ENCODE results near the gene DENND4B. TPM values are rescaled to one million over a fixed set of nuclear protein-coding genes. Genes with fewer than 3 reads are reported as not detected.

Gene DENND4B
- total and polyA plus RNA-seq, 2 of the 4 experiments (the other 2 are of a cell fraction) = 1.8 to 25.2 TPM

DNA sequence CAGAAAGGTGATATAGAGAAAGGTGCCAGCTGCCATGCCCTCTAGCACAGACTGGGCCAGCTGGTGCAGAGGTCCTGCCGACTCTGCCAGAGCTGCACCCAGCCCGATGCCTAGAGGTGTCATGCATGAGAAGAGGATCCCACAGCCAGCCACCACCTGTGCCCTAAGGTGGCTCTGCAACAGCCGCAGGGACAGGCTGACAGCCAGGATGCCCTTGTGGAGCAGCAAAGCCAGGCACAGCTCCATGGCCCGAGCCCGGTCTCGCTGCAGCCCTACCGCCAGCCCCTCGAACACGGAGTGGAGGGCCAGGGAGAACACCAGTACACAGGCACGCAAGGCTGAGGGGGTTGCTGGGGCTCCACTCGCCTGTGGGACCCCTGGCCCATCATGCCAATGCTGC lies 13.7 kb upstream of the DENND4B start:
- Histone ChIP-seq H4K91ac (ENCODE audit: insufficient read depth, low read depth, low read length) (no peak overlapping the region), H2BK5ac (ENCODE audit: low read depth, low read length, poor library complexity, severe bottlenecking) (no peak overlapping the region), H3K4me3 (ENCODE audit: insufficient read depth, low read depth, low read length) (no peak overlapping the region), H3K56ac (ENCODE audit: extremely low read depth, insufficient read depth, low read length) (no peak overlapping the region), H3K9ac (ENCODE audit: low read depth, low read length) (no peak overlapping the region), H3K23ac (ENCODE audit: low read depth, low read length) (no peak overlapping the region), H3K27ac (ENCODE audit: insufficient read depth, low read length) (no peak overlapping the region), H4K5ac (ENCODE audit: low read depth, low read length) (no peak overlapping the region), H2BK15ac (ENCODE audit: low read depth, low read length) (no peak overlapping the region), H4K20me1 (ENCODE audit: insufficient read depth, low read length) (peaks cover 31% of the 10 kb centered on the region), H2BK120ac (ENCODE audit: low read depth, low read length) (no peak overlapping the region), H2AK9ac (replicated peaks; ENCODE audit: low read depth, low read length, poor library complexity) (no peak overlapping the region), H3K9me1 (ENCODE audit: insufficient read depth, low read length) (peaks cover 21% of the 10 kb centered on the region), H3K14ac (replicated peaks; ENCODE audit: low read depth, low read length) (no peak overlapping the region), H3K9me3 (ENCODE audit: control insufficient read depth, insufficient read depth, low read length) (no peaks in the 10 kb centered on the region), H2BK20ac (ENCODE audit: low read depth, low read length) (no peak overlapping the region), H4K8ac (ENCODE audit: low read depth in 2 of 2, low read length in 2 of 2) (no peak overlapping the region), H2AFZ (replicated peaks; ENCODE audit: low read length, poor library complexity) (no peak overlapping the region), H3K27me3 (ENCODE audit: control insufficient read depth, insufficient read depth, low read length) (no peaks in the 10 kb centered on the region), H3K4me1 (ENCODE audit: control insufficient read depth, insufficient read depth, low read length) (peaks cover 18% of the 10 kb centered on the region), H3K4ac (ENCODE audit: low read depth, low read length) (no peak overlapping the region), H3K4me2 (ENCODE audit: low read depth, low read length) (no peak overlapping the region), H3K36me3 (ENCODE audit: control insufficient read depth, insufficient read depth, low read length) (peaks cover 13% of the 10 kb centered on the region; the same call in 1 of the 2 replicates), H3K18ac (ENCODE audit: low read depth, low read length) (no peak overlapping the region), H3K79me1 (ENCODE audit: low read depth in 1 of 2, low read length in 2 of 2) (peaks cover 14 to 72% of the 10 kb centered on the region in 2 experiments), H2AK5ac (ENCODE audit: low read depth, low read length) (no peak overlapping the region)
- ChIA-PET POLR2A (ENCODE audit: unreplicated experiment) (no interaction called here), CTCF (no interaction called here)
- TF ChIP-seq RAD21 (IDR thresholded peaks at IDR 0.05; ENCODE audit: low read length) = no peak
- no peak for TF ChIP-seq BHLHE40 (IDR thresholded peaks at IDR 0.05; ENCODE audit: low read depth, low read length)
- TF ChIP-seq, protein P1, sequence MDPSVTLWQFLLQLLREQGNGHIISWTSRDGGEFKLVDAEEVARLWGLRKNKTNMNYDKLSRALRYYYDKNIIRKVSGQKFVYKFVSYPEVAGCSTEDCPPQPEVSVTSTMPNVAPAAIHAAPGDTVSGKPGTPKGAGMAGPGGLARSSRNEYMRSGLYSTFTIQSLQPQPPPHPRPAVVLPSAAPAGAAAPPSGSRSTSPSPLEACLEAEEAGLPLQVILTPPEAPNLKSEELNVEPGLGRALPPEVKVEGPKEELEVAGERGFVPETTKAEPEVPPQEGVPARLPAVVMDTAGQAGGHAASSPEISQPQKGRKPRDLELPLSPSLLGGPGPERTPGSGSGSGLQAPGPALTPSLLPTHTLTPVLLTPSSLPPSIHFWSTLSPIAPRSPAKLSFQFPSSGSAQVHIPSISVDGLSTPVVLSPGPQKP (IDR thresholded peaks at IDR 0.05; ENCODE audit: borderline replicate concordance, low read depth, low read length) = no peak
- TF ChIP-seq RCOR1 (IDR thresholded peaks at IDR 0.05; ENCODE audit: insufficient replicate concordance, low read length) = no peak
- TF ChIP-seq MAZ (IDR thresholded peaks at IDR 0.05; ENCODE audit: borderline replicate concordance, low read depth, low read length) = no peak
- TF ChIP-seq MAFK (IDR thresholded peaks at IDR 0.05; ENCODE audit: low read depth, low read length) = no peak
- TF ChIP-seq CHD1 (IDR thresholded peaks at IDR 0.05; ENCODE audit: low read depth, low read length) = no peak
- no peak for TF ChIP-seq RFX5 (IDR thresholded peaks at IDR 0.05; ENCODE audit: low read depth, low read length)
- no peak for TF ChIP-seq MXI1 (IDR thresholded peaks at IDR 0.05; ENCODE audit: borderline replicate concordance, low read depth, low read length)
- no peak for TF ChIP-seq NFE2L2 (IDR thresholded peaks at IDR 0.05; ENCODE audit: low read depth, low read length)
- TF ChIP-seq, protein P2, sequence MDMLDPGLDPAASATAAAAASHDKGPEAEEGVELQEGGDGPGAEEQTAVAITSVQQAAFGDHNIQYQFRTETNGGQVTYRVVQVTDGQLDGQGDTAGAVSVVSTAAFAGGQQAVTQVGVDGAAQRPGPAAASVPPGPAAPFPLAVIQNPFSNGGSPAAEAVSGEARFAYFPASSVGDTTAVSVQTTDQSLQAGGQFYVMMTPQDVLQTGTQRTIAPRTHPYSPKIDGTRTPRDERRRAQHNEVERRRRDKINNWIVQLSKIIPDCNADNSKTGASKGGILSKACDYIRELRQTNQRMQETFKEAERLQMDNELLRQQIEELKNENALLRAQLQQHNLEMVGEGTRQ (IDR thresholded peaks at IDR 0.05; ENCODE audit: low read depth, low read length) = no peak
- TF ChIP-seq, protein P3, sequence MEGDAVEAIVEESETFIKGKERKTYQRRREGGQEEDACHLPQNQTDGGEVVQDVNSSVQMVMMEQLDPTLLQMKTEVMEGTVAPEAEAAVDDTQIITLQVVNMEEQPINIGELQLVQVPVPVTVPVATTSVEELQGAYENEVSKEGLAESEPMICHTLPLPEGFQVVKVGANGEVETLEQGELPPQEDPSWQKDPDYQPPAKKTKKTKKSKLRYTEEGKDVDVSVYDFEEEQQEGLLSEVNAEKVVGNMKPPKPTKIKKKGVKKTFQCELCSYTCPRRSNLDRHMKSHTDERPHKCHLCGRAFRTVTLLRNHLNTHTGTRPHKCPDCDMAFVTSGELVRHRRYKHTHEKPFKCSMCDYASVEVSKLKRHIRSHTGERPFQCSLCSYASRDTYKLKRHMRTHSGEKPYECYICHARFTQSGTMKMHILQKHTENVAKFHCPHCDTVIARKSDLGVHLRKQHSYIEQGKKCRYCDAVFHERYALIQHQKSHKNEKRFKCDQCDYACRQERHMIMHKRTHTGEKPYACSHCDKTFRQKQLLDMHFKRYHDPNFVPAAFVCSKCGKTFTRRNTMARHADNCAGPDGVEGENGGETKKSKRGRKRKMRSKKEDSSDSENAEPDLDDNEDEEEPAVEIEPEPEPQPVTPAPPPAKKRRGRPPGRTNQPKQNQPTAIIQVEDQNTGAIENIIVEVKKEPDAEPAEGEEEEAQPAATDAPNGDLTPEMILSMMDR (conservative IDR thresholded peaks at IDR 0.05; ENCODE audit: low read depth, low read length) = no peak
- TF ChIP-seq SMC3 (IDR thresholded peaks at IDR 0.05; ENCODE audit: low read depth, low read length) = no peak
- DNase-seq = no peak
- 83% methylated on average over 8 of the region's 11 CpGs; no CpG with 5 or more reads in 1 of the 2 experiments for WGBS, 2 experiments (ENCODE audit: extremely low coverage in 2 of 2, insufficient read length in 1 of 2)
- ATAC-seq (ENCODE audit: low read depth) = no peak
- dilution Hi-C loops (cut with HindIII; ENCODE audit: low sequenced_read_pairs, unreplicated experiment) (no loop called here), in situ Hi-C loops (cut with MboI; ENCODE audit: low sequenced_read_pairs) (loop anchor here (25.0 kb wide), 1 partner anchor 423 kb away; the partner anchor contains the start of genes S100A3, S100A4, S100A5 and S100A6), intact Hi-C loops (cut with micrococcal nuclease) (no loop called here)
- BruUV-seq (replicated peaks) = no TSS peak
